Tibial nerve (tissue), 4 donors: ENCODE results near the gene CRB3. TPM values are rescaled to one million over a fixed set of nuclear protein-coding genes. Genes with fewer than 3 reads are reported as not detected.

Experiments used
- DNase-seq, 2 donors: peaks; one replicate each; pipeline ENCODE4 v3.0.0-alpha.2; 2019; ENCODE audit warnings: low spot score in 2 of 2
- H3K27ac ChIP-seq, 4 donors: fragments of 200-600 bp; sonication (generic) in 3 of 4; one replicate each; pipeline ENCODE4 v1.5.1; 2017 to 2019; ENCODE audit warnings: mild to moderate bottlenecking in 1 of 4
- H3K27me3 ChIP-seq, 2 donors: fragments of 200-600 bp; sonication (generic) in 1 of 2; one replicate each; pipeline versions ENCODE4 v1.5.1 to v1.6.0; 2017 to 2019
- H3K36me3 ChIP-seq, 3 donors: fragments of 200-600 bp; sonication (generic); one replicate each; pipeline ENCODE4 v1.5.1; 2018 to 2019
- H3K4me1 ChIP-seq, 4 donors: fragments of 200-600 bp; sonication (generic) in 3 of 4; one replicate each; pipeline ENCODE4 v1.5.1; 2017 to 2019
- H3K4me3 ChIP-seq, 4 donors: fragments of 200-600 bp; sonication (generic) in 3 of 4; one replicate each; pipeline ENCODE4 v1.5.1; 2017 to 2019; ENCODE audit warnings: mild to moderate bottlenecking in 1 of 4, moderate library complexity in 1 of 4
- H3K9me3 ChIP-seq, 4 donors: fragments of 200-600 bp; sonication (generic) in 3 of 4; one replicate each; pipeline ENCODE4 v1.5.1; 2017 to 2019
- EP300 ChIP-seq, 2 donors: sonication (generic); formaldehyde crosslinking; IDR thresholded peaks; one replicate each; pipeline ENCODE4 v1.6.1; 2017; ENCODE audit warnings: antibody characterized with exemption in 2 of 2, mild to moderate bottlenecking in 1 of 2
- POLR2A ChIP-seq, 2 donors: fragments of 450-650 bp; IDR thresholded peaks; one replicate each; pipeline ENCODE4 v1.6.1; 2017; ENCODE audit warnings: antibody characterized with exemption in 2 of 2, mild to moderate bottlenecking in 2 of 2, moderate library complexity in 2 of 2
- WGBS, 2 donors: methylation state at CpG; one replicate each; pipeline ENCODE4 v1.1.5; 2018; 5-methylcytosine and 5-hydroxymethylcytosine counted together
- total RNA-seq, 4 donors: library from RNA; depleted of rRNA; stranded (reverse); fragments of >200 nt; gene quantifications; one replicate each; pipeline ENCODE4 v1.1.0, GENCODE V29; 2016
- TF ChIP-seq, protein P1 (sequence below), 5 experiments: fragments of 200-600 bp in 3 of 5; fragments of 450-650 bp in 2 of 5; sonication (generic) in 3 of 5; IDR thresholded peaks; one replicate each; pipeline ENCODE4 v1.5.1; 2016 to 2019; ENCODE audit warnings: antibody characterized with exemption in 5 of 5, mild to moderate bottlenecking in 3 of 5, moderate library complexity in 2 of 5

CRB3 gene
- total RNA-seq, 4 donors from 2014 or later, result not detected

DNA sequence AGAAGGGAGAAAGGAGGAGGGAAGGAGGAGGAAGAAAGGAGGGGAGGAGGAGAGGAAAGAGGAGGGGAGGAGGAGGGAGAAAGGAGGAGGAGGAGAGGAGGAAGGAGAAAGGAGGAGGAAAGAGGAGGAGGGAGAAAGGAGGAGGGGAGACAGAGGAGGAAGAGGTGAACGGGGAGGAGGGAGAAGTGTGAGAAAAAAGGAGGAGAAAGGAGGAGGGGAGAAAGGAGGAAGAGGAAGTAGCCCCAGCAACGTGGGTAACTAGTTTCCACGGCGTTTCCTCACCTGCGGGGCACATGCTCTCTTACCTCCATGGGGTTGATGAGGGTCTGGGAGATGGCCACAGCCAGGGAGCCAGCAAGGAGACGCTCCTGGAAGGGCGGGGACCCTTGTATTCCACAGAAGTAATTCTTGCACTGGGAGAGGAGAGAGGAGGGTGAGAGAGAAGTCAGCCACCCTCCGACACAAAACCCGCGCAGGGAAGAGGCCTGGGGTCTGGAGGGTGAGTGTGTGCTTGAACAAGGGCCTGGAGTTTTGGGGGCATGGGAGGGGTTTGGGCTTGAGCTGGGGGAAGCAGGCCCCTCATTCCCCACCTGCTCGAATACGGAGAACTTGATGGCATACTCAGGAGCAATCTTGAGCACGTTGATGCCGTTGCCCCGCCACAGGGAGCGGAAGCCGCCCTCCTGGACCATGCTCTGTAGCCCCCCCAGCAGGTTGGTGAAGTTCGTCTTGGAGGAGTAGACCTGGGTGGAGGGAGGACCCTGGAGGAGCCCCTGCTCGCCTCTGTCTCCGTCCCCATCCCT is 34.5 kb upstream of the CRB3 start:
- no peak for TF ChIP-seq EP300 (IDR thresholded peaks at IDR 0.05)
- no peak for TF ChIP-seq POLR2A (IDR thresholded peaks at IDR 0.05)
- TF ChIP-seq, protein P1, sequence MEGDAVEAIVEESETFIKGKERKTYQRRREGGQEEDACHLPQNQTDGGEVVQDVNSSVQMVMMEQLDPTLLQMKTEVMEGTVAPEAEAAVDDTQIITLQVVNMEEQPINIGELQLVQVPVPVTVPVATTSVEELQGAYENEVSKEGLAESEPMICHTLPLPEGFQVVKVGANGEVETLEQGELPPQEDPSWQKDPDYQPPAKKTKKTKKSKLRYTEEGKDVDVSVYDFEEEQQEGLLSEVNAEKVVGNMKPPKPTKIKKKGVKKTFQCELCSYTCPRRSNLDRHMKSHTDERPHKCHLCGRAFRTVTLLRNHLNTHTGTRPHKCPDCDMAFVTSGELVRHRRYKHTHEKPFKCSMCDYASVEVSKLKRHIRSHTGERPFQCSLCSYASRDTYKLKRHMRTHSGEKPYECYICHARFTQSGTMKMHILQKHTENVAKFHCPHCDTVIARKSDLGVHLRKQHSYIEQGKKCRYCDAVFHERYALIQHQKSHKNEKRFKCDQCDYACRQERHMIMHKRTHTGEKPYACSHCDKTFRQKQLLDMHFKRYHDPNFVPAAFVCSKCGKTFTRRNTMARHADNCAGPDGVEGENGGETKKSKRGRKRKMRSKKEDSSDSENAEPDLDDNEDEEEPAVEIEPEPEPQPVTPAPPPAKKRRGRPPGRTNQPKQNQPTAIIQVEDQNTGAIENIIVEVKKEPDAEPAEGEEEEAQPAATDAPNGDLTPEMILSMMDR (IDR thresholded peaks at IDR 0.05), result no peak
- H3K27ac ChIP-seq, result no peak overlapping the region
- H3K4me1 ChIP-seq, result peaks cover 0 to 9% (median 2%) of the 10 kb centered on the region in 4 donors
- H3K27me3 ChIP-seq, result no peaks in the 10 kb centered on the region
- DNase-seq, result no peak
- WGBS, 2 donors, result 55 to 57% methylated on average over 20 of the region's 20 CpGs
- H3K9me3 ChIP-seq, result no peaks in the 10 kb centered on the region
- no peak overlapping the region for H3K4me3 ChIP-seq
- no peaks in the 10 kb centered on the region for H3K36me3 ChIP-seq

DNA sequence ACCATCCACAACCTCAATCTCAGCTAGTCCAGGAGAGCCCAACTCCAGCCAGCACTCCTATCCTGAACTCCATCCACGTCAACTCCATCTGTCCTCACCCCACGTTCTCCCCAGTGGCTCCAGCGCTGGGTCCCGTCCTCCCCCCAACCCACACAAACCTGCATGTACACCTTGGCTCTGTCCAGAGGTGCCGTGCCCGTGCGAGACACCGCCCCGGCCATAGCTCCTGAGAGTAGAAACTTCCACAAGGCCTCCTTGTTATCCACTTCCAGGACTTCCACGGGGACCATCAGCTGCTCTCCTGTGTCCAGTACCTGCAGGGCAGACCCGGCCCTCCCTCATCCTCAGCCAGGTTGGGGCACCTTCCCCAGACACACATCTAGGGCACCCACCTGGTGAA is 32.2 kb upstream of the CRB3 start:
- no peaks in the 10 kb centered on the region for H3K27me3 ChIP-seq
- no peak for DNase-seq
- no peaks in the 10 kb centered on the region for H3K9me3 ChIP-seq
- no peaks in the 10 kb centered on the region for H3K36me3 ChIP-seq
- H3K4me3 ChIP-seq, result no peak overlapping the region
- TF ChIP-seq, protein P1 (IDR thresholded peaks at IDR 0.05), result no peak
- TF ChIP-seq EP300 (IDR thresholded peaks at IDR 0.05), result no peak
- TF ChIP-seq POLR2A (IDR thresholded peaks at IDR 0.05), result no peak
- no peak overlapping the region for H3K27ac ChIP-seq
- H3K4me1 ChIP-seq, result no peaks in the 10 kb centered on the region
- WGBS, 2 donors, result 87 to 93% methylated on average over 11 of the region's 11 CpGs

DNA sequence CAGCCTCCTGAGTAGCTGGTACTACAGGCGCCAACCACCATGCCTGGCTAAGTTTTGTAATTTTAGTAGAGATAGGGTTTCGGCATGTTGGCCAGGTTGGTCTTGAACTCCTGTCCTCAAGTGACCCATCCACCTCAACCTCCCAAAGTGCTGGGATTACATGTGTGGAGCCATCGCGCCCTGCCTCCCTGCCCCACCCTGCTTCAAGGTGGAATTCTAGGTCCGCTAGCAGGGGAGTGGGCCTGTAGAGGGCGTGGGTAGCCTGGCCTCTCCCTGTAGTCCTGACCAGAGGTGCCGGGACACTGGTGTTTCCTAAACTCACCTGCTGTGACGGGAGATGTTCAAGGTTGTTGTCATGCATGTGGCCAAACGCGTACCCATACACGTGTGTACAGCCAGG is 30.9 kb upstream of the CRB3 start:
- no peak overlapping the region for H3K27ac ChIP-seq
- no peaks in the 10 kb centered on the region for H3K27me3 ChIP-seq
- no peak overlapping the region for H3K4me3 ChIP-seq
- 78 to 90% methylated on average over 11 of the region's 11 CpGs for WGBS, 2 donors
- H3K4me1 ChIP-seq, result no peaks in the 10 kb centered on the region
- H3K36me3 ChIP-seq, result no peaks in the 10 kb centered on the region
- no peak for DNase-seq
- TF ChIP-seq EP300 (IDR thresholded peaks at IDR 0.05), result no peak
- TF ChIP-seq, protein P1 (IDR thresholded peaks at IDR 0.05), result no peak
- TF ChIP-seq POLR2A (IDR thresholded peaks at IDR 0.05), result no peak
- H3K9me3 ChIP-seq, result no peaks in the 10 kb centered on the region

- DNase-seq, result no peak
- Histone ChIP-seq H3K27me3 (no peaks in the 10 kb centered on the region), H3K27ac (no peak within 1 kb of the TSS), H3K9me3 (no peaks in the 10 kb centered on the region), H3K4me1 (no peaks in the 10 kb centered on the region), H3K4me3 (no peak within 1 kb of the TSS), H3K36me3 (no peaks in the 10 kb centered on the region)
- TF ChIP-seq EP300 (IDR thresholded peaks at IDR 0.05) (no peak), POLR2A (IDR thresholded peaks at IDR 0.05) (no peak)
- TF ChIP-seq, protein P1 (IDR thresholded peaks at IDR 0.05), result no peak
- WGBS, 2 donors, result 91 to 95% methylated on average over 10 of the region's 10 CpGs
These were observed 30.4 kb upstream of the CRB3 start, which contains the start of gene SLC25A41 for GRCh38 chr19:6433663-6434062. Gene SLC25A41 (minus strand): TSS chr19:6433763. CDS start chr19:6433693, 70 bp downstream.

DNA sequence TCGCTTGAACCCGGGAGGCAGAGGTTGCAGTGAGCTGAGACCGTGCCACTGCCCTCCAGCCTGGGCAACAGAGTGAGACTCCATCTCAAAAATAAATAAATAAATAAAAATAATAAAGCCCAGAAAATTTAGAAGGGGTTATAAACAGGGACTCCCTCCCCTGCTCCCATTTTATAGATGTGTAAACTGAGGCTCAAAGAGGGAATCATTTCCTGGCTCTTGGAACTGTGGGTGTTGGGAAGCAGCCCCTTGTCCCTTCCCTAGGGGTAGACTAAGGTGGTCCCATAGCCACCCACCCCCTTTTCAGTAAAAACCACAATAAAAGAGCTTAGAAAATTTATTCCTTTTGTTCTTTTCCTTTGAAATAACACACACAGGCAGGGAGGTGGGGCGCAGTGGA is 24.3 kb upstream of the CRB3 start:
- TF ChIP-seq EP300 (IDR thresholded peaks at IDR 0.05) (no peak), POLR2A (IDR thresholded peaks at IDR 0.05) (no peak)
- TF ChIP-seq, protein P1 (IDR thresholded peaks at IDR 0.05), result no peak
- Histone ChIP-seq H3K27me3 (no peaks in the 10 kb centered on the region), H3K4me3 (no peak overlapping the region), H3K4me1 (no peaks in the 10 kb centered on the region), H3K36me3 (peaks cover 0 to 32% (median 0%) of the 10 kb centered on the region in 3 donors), H3K27ac (no peak overlapping the region), H3K9me3 (no peaks in the 10 kb centered on the region)
- DNase-seq, result no peak
- WGBS, 2 donors, result 85 to 86% methylated on average over 4 of the region's 4 CpGs
